H1 (cell line): ENCODE measurements around the gene PTBP3. TPM values are rescaled to one million over a fixed set of nuclear protein-coding genes. Genes with fewer than 3 reads are reported as not detected.

ENCODE experiments used
- CTCF ChIA-PET: fragments of 300-600 bp; sonication (Branson Sonifier 250); formaldehyde crosslinking; loops from one replicate; lab custom pipeline; 2021; ENCODE audit not compliant: partially characterized antibody; lab: Charles Lee
- POLR2A ChIA-PET: fragments of 300-600 bp; sonication (Branson Sonifier 250); formaldehyde crosslinking; loops from one replicate; lab custom pipeline; 2021; ENCODE audit warnings: inconsistent platforms; ENCODE audit not compliant: partially characterized antibody; lab: Charles Lee
- DNase-seq, 2 experiments: peaks; one replicate each; pipeline versions ENCODE4 v3.0.0 to v3.0.0-alpha.2; 2010 to 2022; ENCODE audit warnings: low spot score in 2 of 2, low read depth in 1 of 2, mixed read lengths in 1 of 2
- FAIRE-seq: peaks from 2 replicates; lab custom pipeline; 2011; peaks lifted over from hg19 to GRCh38; lab: Jason Lieb, UNC
- H2AFZ ChIP-seq: 2 replicates; pipeline ENCODE4 v1.8.1; 2012; ENCODE audit warnings: low read length, inconsistent platforms
- H2AK5ac ChIP-seq: 2 replicates; pipeline ENCODE4 v1.6.1; 2013; ENCODE audit warnings: low read depth, low read length
- H2BK120ac ChIP-seq: replicated peaks from 2 replicates; pipeline ENCODE3; 2013; ENCODE audit warnings: low read depth, low read length, inconsistent platforms
- H2BK12ac ChIP-seq: 2 replicates; pipeline ENCODE4 v1.6.1; 2013; ENCODE audit warnings: low read depth, low read length
- H2BK15ac ChIP-seq: 2 replicates; pipeline ENCODE4 v1.6.1; 2013; ENCODE audit warnings: low read length
- H2BK20ac ChIP-seq: 2 replicates; pipeline ENCODE4 v1.6.1; 2013; ENCODE audit warnings: low read length
- H2BK5ac ChIP-seq: 2 replicates; pipeline ENCODE4 v1.6.1; 2013; ENCODE audit warnings: low read depth, low read length
- H3K14ac ChIP-seq: 2 replicates; pipeline ENCODE4 v1.6.1; 2013; ENCODE audit warnings: inconsistent platforms; ENCODE audit not compliant: insufficient read length
- H3K18ac ChIP-seq: 2 replicates; pipeline ENCODE4 v1.6.1; 2013; ENCODE audit warnings: low read length; ENCODE audit errors: extremely low read depth
- H3K23ac ChIP-seq: 2 replicates; pipeline ENCODE4 v1.6.1; 2013; ENCODE audit warnings: inconsistent platforms; ENCODE audit not compliant: insufficient read length
- H3K23me2 ChIP-seq: 2 replicates; pipeline ENCODE4 v1.6.1; 2013; ENCODE audit warnings: low read depth, low read length
- H3K27ac ChIP-seq: 2 replicates; pipeline ENCODE4 v1.6.1; 2011; ENCODE audit warnings: low read depth, low read length, inconsistent platforms
- H3K27me3 ChIP-seq, 4 experiments: replicated peaks in 1 of 4; 1 replicate in 1 of 4; 2 replicates in 3 of 4; pipeline versions ENCODE4 v1.6.1 to v1.8.1; 2011 to 2013; ENCODE audit warnings: low read length in 3 of 4, mild to moderate bottlenecking in 3 of 4, inconsistent platforms in 2 of 4, mixed read lengths in 2 of 4, moderate library complexity in 1 of 4; ENCODE audit not compliant: control insufficient read depth in 3 of 4, insufficient read depth in 3 of 4; ENCODE audit errors: extremely low read depth in 1 of 4
- H3K36me3 ChIP-seq, 4 experiments: 2 replicates each; pipeline versions ENCODE4 v1.6.1 to v1.8.1; 2011 to 2013; ENCODE audit warnings: mild to moderate bottlenecking in 4 of 4, low read length in 3 of 4, moderate library complexity in 2 of 4, control low read depth in 1 of 4, inconsistent platforms in 1 of 4; ENCODE audit not compliant: insufficient read depth in 4 of 4, control insufficient read depth in 2 of 4
- H3K4ac ChIP-seq: replicated peaks from 2 replicates; pipeline ENCODE3; 2013; ENCODE audit warnings: low read length, low read depth, mixed read lengths, inconsistent platforms; ENCODE audit not compliant: insufficient read length
- H3K4me1 ChIP-seq, 4 experiments: replicated peaks in 1 of 4; 1 replicate in 1 of 4; 2 replicates in 3 of 4; pipeline versions ENCODE4 v1.6.1 to v1.8.1; 2011 to 2013; ENCODE audit warnings: low read length in 3 of 4, inconsistent platforms in 2 of 4, mixed read lengths in 1 of 4; ENCODE audit not compliant: insufficient read depth in 4 of 4, control insufficient read depth in 3 of 4
- H3K4me2 ChIP-seq, 2 experiments: 2 replicates each; pipeline versions ENCODE4 v1.6.1 to v1.8.1; 2011 to 2013; ENCODE audit warnings: low read depth in 2 of 2, low read length in 2 of 2, control low read depth in 1 of 2, inconsistent platforms in 1 of 2, mild to moderate bottlenecking in 1 of 2; ENCODE audit not compliant: insufficient read depth in 1 of 2
- H3K4me3 ChIP-seq, 4 experiments: fragments of 200-600, 300-600 bp in 1 of 4; sonication (generic), shearing (Covaris generic), sonication (Bioruptor Twin) in 1 of 4; 2 replicates each; pipeline versions ENCODE4 v1.5.1 to v1.8.1; 2011 to 2016; ENCODE audit warnings: low read length in 4 of 4, low read depth in 3 of 4, control low read depth in 2 of 4, inconsistent platforms in 2 of 4, mild to moderate bottlenecking in 2 of 4, mixed read lengths in 1 of 4, moderate library complexity in 1 of 4; ENCODE audit not compliant: insufficient read depth in 2 of 4; ENCODE audit errors: extremely low read depth in 1 of 4
- H3K56ac ChIP-seq: replicated peaks from 2 replicates; pipeline ENCODE3; 2013; ENCODE audit warnings: low read depth, mild to moderate bottlenecking, mixed read lengths, low read length, inconsistent platforms; ENCODE audit not compliant: insufficient read length
- H3K79me1 ChIP-seq: 2 replicates; pipeline ENCODE4 v1.6.1; 2013; ENCODE audit warnings: low read depth, low read length, control low read depth
- H3K79me2 ChIP-seq, 2 experiments: 2 replicates each; pipeline versions ENCODE4 v1.6.1 to v1.8.1; 2012 to 2013; ENCODE audit warnings: low read length in 2 of 2, mild to moderate bottlenecking in 2 of 2, inconsistent platforms in 1 of 2; ENCODE audit not compliant: insufficient read depth in 2 of 2, control insufficient read depth in 1 of 2
- H3K9ac ChIP-seq, 4 experiments: replicated peaks in 1 of 4; 1 replicate in 1 of 4; 2 replicates in 3 of 4; pipeline versions ENCODE4 v1.6.1 to v1.8.1; 2011 to 2013; ENCODE audit warnings: low read depth in 3 of 4, low read length in 3 of 4, control low read depth in 2 of 4, mild to moderate bottlenecking in 2 of 4, moderate library complexity in 2 of 4, inconsistent platforms in 1 of 4; ENCODE audit errors: extremely low read depth in 1 of 4
- H3K9me3 ChIP-seq, 2 experiments: 2 replicates each; pipeline versions ENCODE4 v1.6.1 to v1.8.1; 2012 to 2013; ENCODE audit warnings: mild to moderate bottlenecking in 2 of 2, moderate library complexity in 2 of 2, control low read depth in 1 of 2, inconsistent platforms in 1 of 2, low read depth in 1 of 2, low read length in 1 of 2, mixed read lengths in 1 of 2; ENCODE audit not compliant: insufficient read depth in 2 of 2
- H4K20me1 ChIP-seq, 2 experiments: replicated peaks in 1 of 2; 2 replicates each; pipeline versions ENCODE3 to v1.8.1; 2011 to 2013; ENCODE audit warnings: inconsistent platforms in 2 of 2, low read length in 2 of 2, mild to moderate bottlenecking in 1 of 2; ENCODE audit not compliant: insufficient read depth in 2 of 2, control insufficient read depth in 1 of 2
- H4K5ac ChIP-seq: 2 replicates; pipeline ENCODE4 v1.6.1; 2013; ENCODE audit warnings: low read length, low read depth, mixed read lengths, inconsistent platforms; ENCODE audit not compliant: insufficient read length
- H4K8ac ChIP-seq: 2 replicates; pipeline ENCODE4 v1.8.0; 2013; ENCODE audit warnings: mild to moderate bottlenecking, moderate library complexity, low read length, inconsistent platforms; ENCODE audit not compliant: insufficient read depth; ENCODE audit errors: extremely low read depth
- H4K91ac ChIP-seq: replicated peaks from 2 replicates; pipeline ENCODE3; 2013; ENCODE audit warnings: low read length, mixed read lengths, inconsistent platforms; ENCODE audit not compliant: insufficient read length
- SP1 ChIP-seq: IDR thresholded peaks from 2 replicates; pipeline ENCODE4 v1.6.1; 2011; ENCODE audit warnings: low read depth, low read length
- WGBS, 2 experiments: shearing (Covaris generic) in 1 of 2; methylation state at CpG; one replicate each; pipeline versions ENCODE4 v1.1.6 to v1.1.7; 2013 to 2015; ENCODE audit warnings: low lambda C conversion rate in 2 of 2, mixed read lengths in 2 of 2, inconsistent platforms in 1 of 2, low coverage in 1 of 2, missing lambda C conversion rate in 1 of 2; ENCODE audit not compliant: insufficient replicate concordance in 2 of 2, insufficient coverage in 1 of 2, insufficient read length in 1 of 2; ENCODE audit errors: extremely low coverage in 1 of 2, missing lambda C conversion rate in 1 of 2; 5-methylcytosine and 5-hydroxymethylcytosine counted together
- polyA plus RNA-seq, 7 experiments: library from polyadenylated mRNA; depleted of rRNA in 3 of 7; stranded (reverse) in 5 of 7; unstranded in 2 of 7; fragments of >200 nt in 5 of 7; fragments of 200-250 nt in 2 of 7; gene quantifications; 1 replicate in 5 of 7; 2 replicates in 1 of 7; 4 replicates in 1 of 7; pipeline versions ENCODE4 v1.2.1 to v1.2.3, GENCODE V29; 2011 to 2013; ENCODE audit warnings: missing spikeins in 2 of 7, mixed read lengths in 2 of 7
- total RNA-seq: library from RNA; stranded (reverse); fragmentation: NEBNext Ultra II Directional; extraction: Animal tissue kit (Norgen Biotek cat#: 25700); gene quantifications from 2 replicates; pipeline ENCODE4 v1.2.1, GENCODE V29; 2021

The PTBP3 gene
- total and polyA plus RNA-seq, 2 of the 8 experiments (the other 6 are each of a cell fraction or from before 2014, with no cell fraction given) = 51.0 to 124 TPM

DNA sequence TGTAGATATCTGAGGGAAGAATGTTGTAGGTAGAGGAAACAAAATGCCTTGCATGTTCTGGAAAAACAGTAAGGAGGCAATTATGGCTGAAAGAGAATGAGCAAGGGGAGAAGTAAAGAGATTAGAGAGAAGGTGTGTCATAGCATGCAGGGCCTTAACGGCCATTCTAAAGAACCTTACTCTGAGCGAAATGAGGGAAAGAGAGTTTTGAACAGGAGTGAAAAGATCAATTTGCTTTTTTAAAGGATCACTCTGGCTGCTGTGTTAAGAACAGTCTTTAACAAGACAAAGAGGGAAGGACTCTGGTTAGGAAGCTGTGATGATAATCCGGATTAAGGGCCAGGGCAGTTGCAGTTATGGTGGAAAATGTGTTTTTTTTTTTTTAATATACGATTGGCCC lies 22.6 kb downstream of the PTBP3 start:
- H3K79me2 ChIP-seq = peaks cover 0 to 79% of the 10 kb centered on the region in 2 experiments; a peak in 2 of 4 replicates
- no peak for FAIRE-seq
- peak overlapping the region in 1 of 4 experiments; percentile 29; a peak in 1 of 8 replicates for H3K4me3 ChIP-seq
- TF ChIP-seq SP1 = peak; percentile 9; the same call in 1 of the 2 replicates

More for the DNA sequence above, 22.6 kb downstream of the PTBP3 start:
- H3K4ac ChIP-seq = no peak overlapping the region
- H4K8ac ChIP-seq = no peak overlapping the region
- H3K9me3 ChIP-seq = no peaks in the 10 kb centered on the region
- no peak overlapping the region for H4K5ac ChIP-seq
- peaks cover 4% of the 10 kb centered on the region; the same call in 1 of the 2 replicates for H3K79me1 ChIP-seq
- H2BK120ac ChIP-seq = no peak overlapping the region
- H4K91ac ChIP-seq = no peak overlapping the region
- no peak overlapping the region for H3K9ac ChIP-seq
- peaks cover 16 to 25% of the 10 kb centered on the region in 2 experiments for H4K20me1 ChIP-seq
- no peaks in the 10 kb centered on the region for H3K27me3 ChIP-seq
- peaks cover 1 to 13% (median 11%) of the 10 kb centered on the region in 4 experiments; a peak in 4 of 7 replicates for H3K4me1 ChIP-seq
- no peak overlapping the region for H3K27ac ChIP-seq
- H2AK5ac ChIP-seq = no peak overlapping the region
- H3K18ac ChIP-seq = no peak overlapping the region
- peak overlapping the region; percentile 26 to 36; a peak in 2 of 4 replicates for H3K4me2 ChIP-seq
- H2BK5ac ChIP-seq = no peak overlapping the region
- no peak overlapping the region for H3K56ac ChIP-seq
- H2BK12ac ChIP-seq = no peak overlapping the region
- no peak for DNase-seq
- H3K36me3 ChIP-seq = no peaks in the 10 kb centered on the region
- ChIA-PET CTCF (no interaction called here), POLR2A (no interaction called here)
- no peak overlapping the region for H3K14ac ChIP-seq
- H2AFZ ChIP-seq = no peak overlapping the region
- H3K23me2 ChIP-seq = no peaks in the 10 kb centered on the region
- WGBS, 2 experiments = 30% methylated on average over 4 of the region's 4 CpGs; no CpG with 5 or more reads in 1 of the 2 experiments
- no peak overlapping the region for H2BK20ac ChIP-seq
- H3K23ac ChIP-seq = no peak overlapping the region
- H2BK15ac ChIP-seq = no peak overlapping the region
